ENCODE data around the gene TMEM38B.

Gene TMEM38B

DNA sequence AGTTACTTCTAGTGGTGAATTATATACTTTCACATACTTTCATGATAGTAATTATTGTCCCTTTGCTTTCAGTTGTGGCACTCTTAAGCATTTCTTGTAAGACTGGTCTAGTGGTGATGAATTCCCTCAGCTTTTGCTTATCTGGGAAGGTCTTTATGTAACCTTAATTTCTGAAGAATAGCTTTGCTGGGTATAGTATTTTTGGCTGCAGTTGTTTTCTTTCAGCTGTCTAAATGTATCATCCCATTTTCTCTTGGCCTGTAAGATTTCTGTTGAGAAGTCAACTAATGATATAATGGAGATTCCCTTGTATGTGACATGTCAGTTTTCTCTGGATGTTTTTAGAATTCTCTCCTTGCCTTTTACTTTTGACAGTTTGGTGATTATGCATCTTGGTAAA, 41.0 kb downstream of the TMEM38B start:
- no peaks in the 10 kb centered on the region for H3K9me3 ChIP-seq (ENCODE audit: control insufficient read depth, insufficient read depth, low read depth, low read length)
- TF ChIP-seq ZNF138 (tag by site-specific recombination; IDR thresholded peaks at IDR 0.05; ENCODE audit: borderline replicate concordance) (no peak), ZNF626 (tag by site-specific recombination; IDR thresholded peaks at IDR 0.05) (peak; percentile 86; the same call in 1 of the 2 replicates), SETDB1 (IDR thresholded peaks at IDR 0.05; ENCODE audit: insufficient read length, low read length) (peak; percentile 99), ZNF184 (tag by site-specific recombination; IDR thresholded peaks at IDR 0.05) (0 out of 2 replicates have a peak, but pooled peaks have one; percentile 31), ZNF558 (tag by site-specific recombination; IDR thresholded peaks at IDR 0.05) (no peak), ZNF600 (tag by site-specific recombination; IDR thresholded peaks at IDR 0.05) (no peak), OVOL3 (tag by site-specific recombination; IDR thresholded peaks at IDR 0.05) (no peak), ZNF610 (tag by site-specific recombination; IDR thresholded peaks at IDR 0.05; ENCODE audit: borderline replicate concordance) (0 out of 2 replicates have a peak, but pooled peaks have one; percentile 24), ZNF549 (tag by site-specific recombination; IDR thresholded peaks at IDR 0.05) (0 out of 2 replicates have a peak, but pooled peaks have one; percentile 37), PBX3 (CRISPR knock-in tag; IDR thresholded peaks at IDR 0.05) (no peak), SALL2 (tag by site-specific recombination; IDR thresholded peaks at IDR 0.05; ENCODE audit: borderline replicate concordance) (no peak), TRIM28 (IDR thresholded peaks at IDR 0.05; ENCODE audit: borderline replicate concordance, low read length) (peak; percentile 98), ZNF791 (tag by site-specific recombination; IDR thresholded peaks at IDR 0.05) (peak; percentile 88), ZNF529 (tag by site-specific recombination; IDR thresholded peaks at IDR 0.05; ENCODE audit: insufficient replicate concordance) (peak; percentile 66)
- TF ChIP-seq, protein P1, sequence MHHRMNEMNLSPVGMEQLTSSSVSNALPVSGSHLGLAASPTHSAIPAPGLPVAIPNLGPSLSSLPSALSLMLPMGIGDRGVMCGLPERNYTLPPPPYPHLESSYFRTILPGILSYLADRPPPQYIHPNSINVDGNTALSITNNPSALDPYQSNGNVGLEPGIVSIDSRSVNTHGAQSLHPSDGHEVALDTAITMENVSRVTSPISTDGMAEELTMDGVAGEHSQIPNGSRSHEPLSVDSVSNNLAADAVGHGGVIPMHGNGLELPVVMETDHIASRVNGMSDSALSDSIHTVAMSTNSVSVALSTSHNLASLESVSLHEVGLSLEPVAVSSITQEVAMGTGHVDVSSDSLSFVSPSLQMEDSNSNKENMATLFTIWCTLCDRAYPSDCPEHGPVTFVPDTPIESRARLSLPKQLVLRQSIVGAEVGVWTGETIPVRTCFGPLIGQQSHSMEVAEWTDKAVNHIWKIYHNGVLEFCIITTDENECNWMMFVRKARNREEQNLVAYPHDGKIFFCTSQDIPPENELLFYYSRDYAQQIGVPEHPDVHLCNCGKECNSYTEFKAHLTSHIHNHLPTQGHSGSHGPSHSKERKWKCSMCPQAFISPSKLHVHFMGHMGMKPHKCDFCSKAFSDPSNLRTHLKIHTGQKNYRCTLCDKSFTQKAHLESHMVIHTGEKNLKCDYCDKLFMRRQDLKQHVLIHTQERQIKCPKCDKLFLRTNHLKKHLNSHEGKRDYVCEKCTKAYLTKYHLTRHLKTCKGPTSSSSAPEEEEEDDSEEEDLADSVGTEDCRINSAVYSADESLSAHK (tag by site-specific recombination; IDR thresholded peaks at IDR 0.05): no peak
- H3K4me3 ChIP-seq (ENCODE audit: low read depth, low read length): no peak overlapping the region
- H3K36me3 ChIP-seq (ENCODE audit: control insufficient read depth in 2 of 2, insufficient read depth in 1 of 2, low read length in 2 of 2): peaks cover 0 to 31% of the 10 kb centered on the region in 2 experiments; a peak in 2 of 3 replicates
- no peaks in the 10 kb centered on the region for H3K4me1 ChIP-seq (ENCODE audit: control insufficient read depth, insufficient read depth, low read length)
- ChIA-PET POLR2A (no interaction called here), CTCF (interaction anchor here (0.6 to 2.9 kb wide), 3 partner anchors 17 to 908 kb away, joined by 3 to 9 read pairs (median 3); no protein-coding TSS in a partner anchor)
- no peak overlapping the region for H3K27ac ChIP-seq (ENCODE audit: extremely low read depth, low read depth, low read length)

GRCh38 chr9:105737205-105737604, 42.9 kb downstream of the TMEM38B start:
- no peaks in the 10 kb centered on the region for H3K9me3 ChIP-seq (ENCODE audit: control insufficient read depth, insufficient read depth, low read depth, low read length)
- peaks cover 0 to 32% of the 10 kb centered on the region in 2 experiments; a peak in 2 of 3 replicates for H3K36me3 ChIP-seq (ENCODE audit: control insufficient read depth in 2 of 2, insufficient read depth in 1 of 2, low read length in 2 of 2)
- POLR2A ChIA-PET: no interaction called here
- H3K4me3 ChIP-seq (ENCODE audit: low read depth, low read length): no peak overlapping the region
- no peak overlapping the region for H3K27ac ChIP-seq (ENCODE audit: extremely low read depth, low read depth, low read length)
- CTCF ChIA-PET: interaction anchor here (0.6 to 2.9 kb wide), 2 partner anchors 19 to 374 kb away, joined by 3 to 9 read pairs; no protein-coding TSS in a partner anchor
- no peaks in the 10 kb centered on the region for H3K4me1 ChIP-seq (ENCODE audit: control insufficient read depth, insufficient read depth, low read length)
- no peak for TF ChIP-seq ZNF37A (tag by site-specific recombination; IDR thresholded peaks at IDR 0.05)
- TF ChIP-seq AEBP2 (tag by site-specific recombination; IDR thresholded peaks at IDR 0.05; ENCODE audit: borderline replicate concordance): no peak
- TF ChIP-seq ZNF416 (tag by site-specific recombination; IDR thresholded peaks at IDR 0.05): no peak
- TF ChIP-seq ZNF211 (tag by site-specific recombination; IDR thresholded peaks at IDR 0.05; ENCODE audit: low read depth): no peak
- no peak for TF ChIP-seq PRDM10 (tag by site-specific recombination; IDR thresholded peaks at IDR 0.05)
- TF ChIP-seq ZNF624 (tag by site-specific recombination; IDR thresholded peaks at IDR 0.05): no peak
- TF ChIP-seq, protein P2, sequence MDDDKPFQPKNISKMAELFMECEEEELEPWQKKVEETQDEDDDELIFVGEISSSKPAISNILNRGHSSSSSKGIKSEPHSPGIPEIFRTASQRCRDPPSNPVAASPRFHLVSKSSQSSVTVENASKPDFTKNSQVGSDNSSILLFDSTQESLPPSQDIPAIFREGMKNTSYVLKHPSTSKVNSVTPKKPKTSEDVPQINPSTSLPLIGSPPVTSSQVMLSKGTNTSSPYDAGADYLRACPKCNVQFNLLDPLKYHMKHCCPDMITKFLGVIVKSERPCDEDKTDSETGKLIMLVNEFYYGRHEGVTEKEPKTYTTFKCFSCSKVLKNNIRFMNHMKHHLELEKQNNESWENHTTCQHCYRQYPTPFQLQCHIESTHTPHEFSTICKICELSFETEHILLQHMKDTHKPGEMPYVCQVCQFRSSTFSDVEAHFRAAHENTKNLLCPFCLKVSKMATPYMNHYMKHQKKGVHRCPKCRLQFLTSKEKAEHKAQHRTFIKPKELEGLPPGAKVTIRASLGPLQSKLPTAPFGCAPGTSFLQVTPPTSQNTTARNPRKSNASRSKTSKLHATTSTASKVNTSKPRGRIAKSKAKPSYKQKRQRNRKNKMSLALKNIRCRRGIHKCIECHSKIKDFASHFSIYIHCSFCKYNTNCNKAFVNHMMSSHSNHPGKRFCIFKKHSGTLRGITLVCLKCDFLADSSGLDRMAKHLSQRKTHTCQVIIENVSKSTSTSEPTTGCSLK (tag by site-specific recombination; IDR thresholded peaks at IDR 0.05): no peak
- TF ChIP-seq ZNF23 (tag by site-specific recombination; IDR thresholded peaks at IDR 0.05; ENCODE audit: borderline replicate concordance): no peak
- no peak for TF ChIP-seq ZNF585B (tag by site-specific recombination; IDR thresholded peaks at IDR 0.05)
- no peak for TF ChIP-seq ZNF560 (tag by site-specific recombination; IDR thresholded peaks at IDR 0.05; ENCODE audit: borderline replicate concordance)
